NCI-H446 (cell line): ENCODE data around the gene COMP.
"Not testable (repeated sequence)": the region's sequence is repeated elsewhere in the genome, so short reads cannot be mapped to it uniquely, and the experiment has no call there.

Experiments
- DNase-seq, 2 experiments: peaks; one replicate each; lab custom pipeline; 2025; lab: John Stamatoyannopoulos, UW

Gene COMP

DNA sequence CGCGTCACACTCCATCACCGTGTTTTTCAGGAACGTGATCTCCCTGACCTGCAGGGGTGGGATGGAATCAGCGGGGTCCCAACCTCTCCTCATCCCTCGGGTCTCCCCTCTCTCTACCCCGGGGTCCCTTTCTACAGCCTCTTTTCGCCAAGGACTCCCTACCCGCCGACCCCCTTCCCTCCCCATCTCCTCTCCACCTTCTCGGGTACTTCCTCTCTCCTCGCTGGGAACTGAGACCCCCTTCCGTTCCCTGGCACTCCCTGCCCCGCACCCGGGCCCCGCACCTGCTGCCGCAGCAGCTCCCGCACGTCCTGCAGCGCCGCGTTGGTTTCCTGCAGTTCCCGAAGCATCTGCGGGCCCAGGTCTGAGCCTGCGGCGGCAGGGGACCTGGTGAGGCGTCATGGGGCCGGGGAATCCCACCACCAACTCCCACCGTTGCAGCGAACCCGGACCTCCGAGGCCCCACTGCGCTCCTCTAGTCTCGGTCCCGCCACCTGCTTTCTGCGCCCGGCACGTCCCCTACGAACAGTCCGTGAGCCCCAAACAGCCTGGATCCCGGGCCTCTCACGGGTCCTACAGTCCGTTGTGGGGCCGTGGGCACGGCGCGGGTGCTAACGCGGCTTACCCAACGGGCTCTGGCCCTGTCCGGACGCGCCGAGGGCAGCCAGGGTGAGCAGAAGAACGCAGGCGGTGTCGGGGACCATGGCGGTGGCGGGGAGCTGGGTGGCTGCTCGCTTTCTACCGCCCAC lies at the start of gene COMP:
Gene COMP, minus strand, starts transcription at position 740 of the 749 bp plus-strand sequence. Its CDS starts 36 bp downstream, at position 704.
- no peak for DNase-seq

DNA sequence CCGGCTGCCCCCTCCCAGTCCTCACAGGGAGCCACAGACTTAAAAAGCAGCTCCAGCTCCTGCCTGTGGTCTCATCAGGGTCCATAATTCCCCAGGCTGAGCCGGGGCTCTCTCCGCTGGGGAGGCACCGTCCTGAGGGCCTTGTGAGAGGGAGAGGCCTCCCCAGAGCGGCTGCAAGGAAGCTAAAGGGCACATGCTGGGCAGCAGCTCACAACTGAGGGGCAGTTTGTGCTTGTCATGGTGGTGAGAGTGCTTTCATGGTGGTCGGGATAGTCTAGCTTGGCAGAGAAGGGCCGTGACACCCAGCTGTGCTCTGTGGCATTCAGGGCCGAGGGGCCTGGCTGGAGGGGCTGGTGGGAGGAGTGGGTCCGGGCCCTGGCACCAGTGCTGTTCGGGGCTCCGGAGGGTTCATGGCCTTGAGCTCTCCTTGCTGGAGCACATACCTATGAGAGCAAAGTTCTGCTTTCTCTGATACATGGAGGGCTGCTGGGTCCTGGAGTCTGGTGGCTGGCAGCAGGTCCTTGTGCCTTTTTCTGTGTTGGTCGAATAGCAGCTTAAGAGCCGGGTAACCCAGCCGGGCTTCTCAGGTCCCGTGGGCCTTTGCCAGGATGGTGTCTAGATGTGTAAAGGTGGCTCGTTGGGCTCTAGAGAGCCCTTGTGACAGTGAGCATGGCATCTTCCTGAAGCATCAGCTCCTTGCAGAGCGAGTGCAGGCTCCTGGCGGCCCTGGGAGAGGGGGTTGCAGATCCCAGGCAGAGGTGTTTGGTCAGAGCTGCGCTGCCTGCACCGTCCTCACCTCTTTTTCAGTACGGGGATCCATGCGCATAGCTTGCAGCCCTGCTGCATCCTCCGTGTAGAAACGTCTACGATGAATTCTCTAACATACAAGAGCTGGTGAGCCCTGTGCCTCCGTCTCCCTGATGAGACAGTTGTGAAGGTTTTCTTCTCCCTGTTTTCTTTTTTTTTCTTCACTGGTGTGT lies 49.5 kb upstream of the COMP start:
- no peak for DNase-seq

DNA sequence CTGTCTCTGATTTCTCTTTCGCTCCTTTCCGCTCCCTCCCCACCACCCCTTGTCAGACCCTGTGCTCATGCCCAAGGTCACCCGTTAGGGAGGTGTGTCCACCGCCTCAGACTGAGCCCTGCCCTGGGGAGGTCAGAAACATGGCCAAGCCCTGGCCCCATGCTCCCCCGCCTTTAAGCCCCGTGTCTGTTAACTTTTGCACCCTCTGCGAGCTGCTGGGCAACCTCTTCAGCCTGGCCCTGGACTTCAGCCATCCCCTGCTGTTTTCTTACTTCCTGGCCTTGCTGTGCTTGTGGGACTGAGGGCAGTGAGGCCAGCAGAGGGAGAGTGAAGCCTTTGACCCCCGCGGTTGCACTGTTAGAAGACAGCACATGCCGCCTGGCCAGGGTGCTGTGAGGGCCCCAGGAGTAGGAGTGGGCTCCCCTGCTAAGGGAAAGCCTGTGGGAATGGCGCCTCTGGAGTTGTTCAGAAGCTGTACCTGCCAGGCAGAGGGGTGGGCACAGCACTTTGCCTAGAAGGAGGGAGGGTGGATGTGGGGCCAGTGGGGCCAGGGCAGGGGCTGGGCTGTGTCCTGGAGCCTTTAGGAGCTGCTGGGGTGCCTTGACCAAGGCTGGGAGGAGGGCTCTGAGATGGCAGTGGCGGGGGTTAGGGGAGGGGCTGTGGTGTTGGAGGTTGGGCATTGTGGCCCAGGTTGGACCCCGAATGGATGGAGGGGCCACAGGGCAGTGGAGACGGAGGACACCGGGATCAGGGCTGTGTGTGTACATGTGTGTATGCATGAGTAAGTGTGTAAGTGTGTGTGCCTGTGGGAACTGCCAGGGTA lies 48.6 kb upstream of the COMP start:
- DNase-seq: no peak

GRCh38 chr19:18834644-18834984 lies 43.5 kb upstream of the COMP start:
- no peak for DNase-seq

DNA sequence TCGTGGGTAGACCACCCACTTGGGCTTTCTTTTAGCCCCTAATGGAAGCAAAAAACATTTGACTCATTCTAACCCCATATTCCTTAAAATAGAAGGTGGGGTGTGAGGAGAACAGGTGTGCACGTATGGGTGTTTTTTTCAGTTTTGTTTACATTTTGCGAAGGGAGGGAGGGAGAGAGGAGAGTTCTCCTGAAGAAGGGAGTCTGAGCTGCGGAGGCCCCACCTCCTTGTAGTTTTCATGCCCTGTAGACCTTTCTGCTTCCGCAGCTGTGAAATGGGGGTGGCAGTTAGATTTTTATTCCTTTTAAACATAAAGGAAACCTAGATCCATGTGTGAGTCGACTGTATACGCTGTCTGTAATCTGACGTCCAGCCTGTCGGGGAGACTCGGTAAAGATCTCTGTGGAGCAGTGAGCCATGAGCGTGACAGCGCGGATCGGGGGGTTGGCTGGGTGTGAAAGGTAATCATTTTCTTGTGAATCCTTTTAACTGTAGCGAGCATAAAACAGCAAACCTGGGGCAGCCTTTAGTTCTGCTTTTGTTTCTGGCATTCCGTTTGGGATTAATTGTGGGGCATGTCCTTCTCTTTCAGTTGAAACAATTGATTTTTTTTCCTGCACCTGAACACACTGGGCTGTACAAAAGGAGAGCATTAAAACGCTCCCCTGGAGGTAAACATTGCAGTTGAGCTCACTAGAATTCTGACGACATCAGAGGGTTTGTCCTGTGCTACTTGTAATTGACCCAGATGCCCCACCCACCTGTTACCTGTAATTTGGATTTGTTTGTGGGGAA lies 42.9 kb upstream of the COMP start:
- no peak for DNase-seq

GRCh38 chr19:18833141-18833476 lies 42.0 kb upstream of the COMP start:
- DNase-seq: no peak

DNA sequence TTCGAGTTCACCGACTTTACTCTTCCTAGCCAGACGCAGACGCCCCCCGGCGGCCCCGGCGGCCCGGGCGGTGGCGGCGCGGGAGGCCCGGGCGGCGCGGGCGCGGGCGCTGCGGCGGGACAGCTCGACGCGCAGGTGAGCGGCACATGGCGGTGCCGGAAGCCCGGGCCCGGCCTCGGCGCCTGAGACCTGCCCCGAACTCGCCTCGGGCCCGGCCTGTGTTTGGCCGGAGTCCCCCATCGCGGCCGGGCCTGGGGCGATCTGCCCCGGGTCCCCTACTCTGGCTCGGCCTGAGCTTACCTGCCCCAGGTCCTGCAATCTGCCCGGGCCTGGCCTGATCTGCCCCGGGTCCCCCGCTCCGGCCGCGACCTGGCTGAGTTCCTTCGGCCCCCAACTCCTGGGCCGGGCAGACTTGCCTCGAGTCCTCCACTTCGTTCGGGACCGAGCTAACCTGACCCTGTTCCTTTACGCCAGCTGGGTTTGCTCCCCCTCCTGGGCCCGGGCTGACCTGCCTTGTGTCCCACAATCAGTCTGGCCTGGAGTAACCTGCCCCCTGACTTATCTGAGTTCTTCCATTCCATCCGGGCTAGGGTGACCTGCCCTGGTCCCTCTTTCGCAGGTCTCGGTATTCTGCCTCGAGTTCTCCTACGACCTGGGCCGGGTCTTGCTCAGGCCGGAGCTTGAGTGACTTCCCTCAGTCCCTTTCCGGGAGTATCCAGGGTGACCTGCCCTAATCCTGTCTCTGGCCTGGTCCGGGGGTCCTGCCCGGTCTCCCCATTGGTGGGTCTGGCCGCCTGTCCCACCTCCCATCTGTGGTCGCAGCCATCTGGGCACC lies 41.4 kb upstream of the COMP start:
- DNase-seq: no peak

- DNase-seq: peak; percentile 89 to 97
Observed at GRCh38 chr19:18831524-18832305, 40.6 kb upstream of the COMP start, which contains the start of gene UPF1. UPF1 (plus strand) TSS chr19:18831959; CDS start chr19:18832210, 251 bp downstream.

- DNase-seq: no peak
Observed at GRCh38 chr19:18830488-18830887, 39.4 kb upstream of the COMP start.

DNA sequence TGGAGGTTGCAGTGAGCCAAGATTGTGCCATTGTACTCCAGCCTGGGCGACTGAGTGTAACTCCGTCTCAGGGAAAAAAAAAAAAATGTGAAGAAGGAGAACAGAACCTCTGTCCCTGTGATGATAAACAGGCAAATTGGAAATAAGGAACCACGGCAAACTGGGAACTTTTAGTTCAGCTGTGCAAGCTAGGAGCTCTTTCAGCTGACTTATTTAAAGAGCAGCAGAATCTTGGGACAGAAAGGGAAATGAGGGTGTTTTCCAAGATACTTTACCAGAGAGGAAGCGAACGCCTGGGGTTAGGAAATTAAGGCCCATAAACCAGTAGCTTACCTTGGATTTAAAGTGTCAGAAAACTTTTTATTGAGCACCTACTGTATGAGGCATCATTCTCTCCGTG lies 37.7 kb upstream of the COMP start:
- DNase-seq: no peak

DNA sequence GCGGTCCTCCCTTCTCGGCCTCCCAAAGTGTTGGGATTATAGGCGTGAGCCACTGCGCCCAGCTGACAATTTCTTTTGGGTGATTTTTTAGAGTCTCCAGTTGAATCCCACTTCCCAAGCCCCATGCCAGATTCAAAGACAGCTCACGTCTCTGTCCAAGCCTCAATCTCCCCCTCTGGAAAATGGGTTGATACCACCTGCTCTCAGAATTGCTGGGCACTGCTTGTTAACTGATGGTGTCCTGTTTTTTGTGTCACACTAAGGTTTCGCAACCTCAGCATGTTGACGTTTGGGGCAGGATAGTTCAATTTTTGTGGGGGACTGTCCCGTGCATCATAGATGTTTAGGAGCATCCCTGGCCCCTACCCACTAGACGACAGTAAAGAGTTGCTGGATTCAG lies 26.5 kb upstream of the COMP start:
- DNase-seq: no peak

- not testable (repeated sequence) for DNase-seq
Observed at GRCh38 chr19:18816645-18817044, 25.5 kb upstream of the COMP start.

- DNase-seq: no peak
Observed at GRCh38 chr19:18815673-18816072, 24.6 kb upstream of the COMP start.

DNA sequence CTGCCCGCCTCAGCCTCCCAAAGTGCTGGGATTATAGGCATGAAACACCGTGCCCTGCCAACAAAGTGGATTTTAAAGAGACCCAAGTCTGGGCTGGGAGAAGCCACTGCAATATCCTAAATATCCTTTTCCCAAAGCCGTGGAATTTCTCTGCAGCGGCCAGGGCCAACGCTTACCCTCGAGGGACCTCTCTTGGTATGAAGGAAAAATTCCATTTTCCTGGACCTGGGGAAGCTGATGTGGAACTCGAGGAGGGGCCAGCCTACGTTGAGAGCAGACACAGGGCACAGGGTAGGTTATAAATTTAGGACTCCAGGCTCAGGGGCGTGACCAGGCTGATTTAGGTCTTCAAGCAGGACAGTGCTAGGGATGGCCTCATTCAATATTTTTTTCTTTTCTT lies 23.0 kb upstream of the COMP start:
- DNase-seq: no peak

DNA sequence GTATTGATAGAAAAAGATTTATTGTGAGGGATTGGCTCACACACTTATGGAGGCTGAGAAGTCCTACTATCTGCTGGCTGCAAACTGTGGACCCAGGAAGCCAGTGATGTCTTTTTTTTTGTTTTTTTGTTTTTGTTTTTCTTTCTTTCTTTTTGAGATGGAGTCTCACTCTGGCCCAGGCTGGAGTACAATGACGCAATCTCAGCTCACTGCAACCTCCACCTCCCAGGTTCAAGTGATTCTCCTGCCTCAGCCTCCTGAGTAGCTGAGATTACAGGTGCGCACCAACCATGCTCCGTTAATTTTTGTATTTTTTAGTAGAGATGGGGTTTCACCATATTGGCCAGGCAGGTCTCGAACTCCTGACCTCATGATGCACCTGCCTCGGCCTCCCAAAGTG lies 20.5 kb upstream of the COMP start:
- DNase-seq: not testable (repeated sequence)

- DNase-seq: no peak
Observed at GRCh38 chr19:18809149-18809868, 18.2 kb upstream of the COMP start.

DNA sequence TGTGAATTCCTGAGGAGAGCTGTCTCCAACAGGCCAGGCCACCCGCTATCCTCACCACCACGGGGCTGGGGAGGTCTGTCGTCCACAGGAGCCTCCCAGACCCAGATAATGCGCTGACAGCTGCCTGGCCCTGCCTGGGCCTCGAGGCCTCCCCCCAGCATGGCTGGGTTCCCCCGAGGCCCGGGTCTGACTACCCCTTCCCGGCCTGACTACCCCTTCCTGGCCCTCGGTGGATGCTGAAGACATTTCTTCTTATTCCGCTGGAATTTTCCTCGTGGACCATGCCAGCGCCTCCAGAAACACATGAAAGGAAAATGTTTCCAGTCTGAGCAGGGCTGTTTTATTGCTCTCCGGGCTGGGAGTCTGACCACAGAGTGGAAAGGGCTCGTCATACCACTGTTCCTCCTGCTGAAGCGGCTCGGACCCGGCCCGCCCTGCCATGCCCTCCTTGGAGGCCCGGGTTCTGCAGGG lies 16.8 kb upstream of the COMP start:
- DNase-seq: no peak

- DNase-seq: no peak
Observed at GRCh38 chr19:18804643-18805042, 13.5 kb upstream of the COMP start.

DNA sequence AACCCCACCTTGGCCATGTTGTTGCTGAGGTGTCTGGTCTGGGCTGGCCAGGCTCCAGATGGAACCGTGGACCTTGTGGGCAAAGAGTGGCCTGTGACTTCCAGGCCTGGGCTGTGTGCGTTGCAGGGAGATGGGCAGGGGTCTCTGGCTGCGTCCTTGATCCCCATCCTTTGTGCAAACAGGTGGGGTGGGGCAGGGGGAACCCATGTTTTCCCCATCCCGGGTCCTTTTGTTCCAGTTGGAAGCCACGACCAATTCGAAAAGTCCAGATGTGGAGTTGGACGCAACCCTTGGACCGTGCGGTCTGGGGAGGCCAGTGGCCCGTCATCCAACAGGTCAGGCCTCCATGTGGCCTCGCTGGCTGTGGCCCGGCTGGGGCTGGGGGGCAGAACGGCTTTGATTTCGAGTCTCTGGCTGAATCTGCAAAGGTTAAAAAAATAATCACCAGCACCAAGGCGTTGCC lies 13.1 kb upstream of the COMP start:
- DNase-seq: no peak
